Psoas muscle (tissue), 8 donors: ENCODE measurements around the gene MEIS1. TPM values are rescaled to one million over a fixed set of nuclear protein-coding genes. Genes with fewer than 3 reads are reported as not detected.

Experiments
- ATAC-seq, 4 donors: fragments of 200-7000 bp; cut with Tn5 transposase; one replicate each; pipeline ENCODE4 v1.9.1; 2020; ENCODE audit warnings: moderate library complexity in 3 of 4, mild to moderate bottlenecking in 2 of 4
- DNase-seq, 2 donors: peaks; one replicate each; pipeline ENCODE4 v3.0.0-alpha.2; 2020
- H3K27ac ChIP-seq: fragments of 200-600 bp; one replicate; pipeline ENCODE4 v1.8.0; 2022
- H3K27me3 ChIP-seq, 3 donors: fragments of 200-600 bp in 1 of 3; one replicate each; pipeline versions ENCODE4 v1.6.1 to v1.8.0; 2013 to 2022; ENCODE audit warnings: low read length in 2 of 3, mild to moderate bottlenecking in 2 of 3, moderate library complexity in 1 of 3; ENCODE audit not compliant: insufficient read depth in 3 of 3
- H3K36me3 ChIP-seq, 2 donors: fragments of 200-600 bp in 1 of 2; one replicate each; pipeline versions ENCODE4 v1.6.1 to v1.8.0; 2013 to 2022; ENCODE audit warnings: low read depth in 1 of 2, mild to moderate bottlenecking in 1 of 2, moderate library complexity in 1 of 2; ENCODE audit not compliant: insufficient read depth in 1 of 2
- H3K4me1 ChIP-seq: fragments of 200-600 bp; one replicate; pipeline ENCODE4 v1.8.0; 2022
- H3K4me3 ChIP-seq: fragments of 200-600 bp; one replicate; pipeline ENCODE4 v1.8.0; 2022; ENCODE audit warnings: mild to moderate bottlenecking
- H3K9me3 ChIP-seq: fragments of 200-600 bp; one replicate; pipeline ENCODE4 v1.8.0; 2022
- CTCF ChIP-seq: fragments of 200-600 bp; IDR thresholded peaks from one replicate; pipeline ENCODE4 v1.8.0; 2022; ENCODE audit warnings: antibody characterized with exemption
- WGBS, 3 donors: extraction: QIAGEN DNeasy Blood & Tissue Kit; methylation state at CpG; one replicate each; pipeline versions ENCODE4 v1.1.6 to v1.1.7; 2013; 5-methylcytosine and 5-hydroxymethylcytosine counted together
- intact Hi-C, 2 donors: fragments of 100-400 bp; cut with DNase I; formaldehyde crosslinking; loops; one replicate each; pipeline versions ENCODE4 v1.11.0 to v1.14.2; 2022
- polyA plus RNA-seq, 3 donors: library from polyadenylated mRNA; stranded (reverse); fragments of 200-250 nt; gene quantifications; one replicate each; pipeline ENCODE4 v1.2.3, GENCODE V29; 2013
- total RNA-seq, 4 donors: library from RNA; stranded (reverse); fragmentation: NEBNext Ultra II Directional in 2 of 4; extraction: Animal tissue kit (Norgen Biotek cat#: 25700) in 2 of 4; gene quantifications; one replicate each; pipeline versions ENCODE4 v1.2.1 to v1.2.4, GENCODE V29; 2021 to 2023
- donor health status: healthy with polysubstance abuse.
- donor health status: DM: no; HTN: no; CAD: no; lungs with moderate emphysema.
- donor health status: Bipolar disorder and iron deficiency.
- donor health status: healthy.
- donor health status: DM: yes; HTN: yes; CAD: no.
- donor health status: DM: no; HTN: no; CAD: no.
- donor health status: DM: no; HTN: no; CAD: no.
- donor health status: DM: yes; HTN: yes; CAD: no.

MEIS1 gene
- total and polyA plus RNA-seq, 7 donors, result 0.77 to 6.8 (median 2.1) TPM

GRCh38 chr2:66525606-66526005, 90.7 kb downstream of the MEIS1 start:
- Histone ChIP-seq H3K4me3 (no peak overlapping the region), H3K27me3 (no peaks in the 10 kb centered on the region), H3K27ac (no peak overlapping the region), H3K9me3 (no peaks in the 10 kb centered on the region), H3K4me1 (no peaks in the 10 kb centered on the region), H3K36me3 (no peaks in the 10 kb centered on the region)
- ATAC-seq (no peak), DNase-seq (no peak)
- intact Hi-C loops, result no loop called here
- WGBS, 3 donors, result 80 to 82% (median 80%) methylated on average over 5 of the region's 5 CpGs
- no peak for TF ChIP-seq CTCF

- H3K4me3 ChIP-seq, result no peak overlapping the region
- 34 to 55% (median 50%) methylated on average over 2 of the region's 2 CpGs for WGBS, 3 donors
- H3K27ac ChIP-seq, result no peak overlapping the region
- H3K36me3 ChIP-seq, result no peaks in the 10 kb centered on the region
- H3K9me3 ChIP-seq, result no peaks in the 10 kb centered on the region
- no peaks in the 10 kb centered on the region for H3K4me1 ChIP-seq
- DNase-seq, result no peak
- no peaks in the 10 kb centered on the region for H3K27me3 ChIP-seq
- TF ChIP-seq CTCF, result no peak
- intact Hi-C loops, result no loop called here
- no peak for ATAC-seq
Observed at GRCh38 chr2:66526180-66526579, 91.3 kb downstream of the MEIS1 start.

- Histone ChIP-seq H3K4me3 (no peak overlapping the region), H3K9me3 (no peaks in the 10 kb centered on the region), H3K27me3 (no peaks in the 10 kb centered on the region), H3K36me3 (no peaks in the 10 kb centered on the region), H3K27ac (no peak overlapping the region), H3K4me1 (no peaks in the 10 kb centered on the region)
- intact Hi-C loops, result no loop called here
- no peak for ATAC-seq
- no peak for DNase-seq
- no peak for TF ChIP-seq CTCF
- WGBS, 3 donors, result 96 to 100% (median 96%) methylated on average over 1 of the region's 1 CpG
Observed at GRCh38 chr2:66528974-66529724, 94.2 kb downstream of the MEIS1 start.

GRCh38 chr2:66530651-66531050, 95.7 kb downstream of the MEIS1 start:
- no peak for TF ChIP-seq CTCF
- no peaks in the 10 kb centered on the region for H3K27me3 ChIP-seq
- DNase-seq (no peak), ATAC-seq (no peak)
- H3K36me3 ChIP-seq, result no peaks in the 10 kb centered on the region
- no peak overlapping the region for H3K4me3 ChIP-seq
- no peak overlapping the region for H3K27ac ChIP-seq
- intact Hi-C loops, result no loop called here
- 93 to 99% (median 97%) methylated on average over 3 of the region's 3 CpGs for WGBS, 3 donors
- no peaks in the 10 kb centered on the region for H3K4me1 ChIP-seq
- H3K9me3 ChIP-seq, result no peaks in the 10 kb centered on the region

GRCh38 chr2:66531155-66531554, 96.2 kb downstream of the MEIS1 start:
- 90 to 97% (median 95%) methylated on average over 1 of the region's 1 CpG for WGBS, 3 donors
- TF ChIP-seq CTCF, result no peak
- Histone ChIP-seq H3K4me3 (no peak overlapping the region), H3K36me3 (no peaks in the 10 kb centered on the region), H3K9me3 (no peaks in the 10 kb centered on the region), H3K27ac (no peak overlapping the region), H3K27me3 (no peaks in the 10 kb centered on the region), H3K4me1 (no peaks in the 10 kb centered on the region)
- ATAC-seq (no peak), DNase-seq (no peak)
- intact Hi-C loops, result no loop called here
